BLaER1 treated with 17β-estradiol and CSF1 and Interleukin-3, amounts not matched to agents 10 nM and 100 nM (cell line): ENCODE results near the gene CSMD2.

Experiments used
- H3K27ac ChIP-seq, 11 experiments: shearing (Covaris generic); formaldehyde crosslinking; 2 replicates each; pipeline ENCODE4 v1.8.1; 2022
- H3K27me3 ChIP-seq, 11 experiments: shearing (Covaris generic); formaldehyde crosslinking; 2 replicates each; pipeline ENCODE4 v1.8.1; 2022
- H3K36me3 ChIP-seq, 11 experiments: shearing (Covaris generic); formaldehyde crosslinking; 2 replicates each; pipeline ENCODE4 v1.8.1; 2022
- H3K4me1 ChIP-seq, 10 experiments: shearing (Covaris generic); formaldehyde crosslinking; 2 replicates each; pipeline ENCODE4 v1.8.1; 2022
- H3K4me2 ChIP-seq, 11 experiments: shearing (Covaris generic); formaldehyde crosslinking; 2 replicates each; pipeline ENCODE4 v1.8.1; 2022
- H3K4me3 ChIP-seq, 10 experiments: shearing (Covaris generic); formaldehyde crosslinking; 2 replicates each; pipeline ENCODE4 v1.8.1; 2022
- H3K9ac ChIP-seq, 11 experiments: shearing (Covaris generic); formaldehyde crosslinking; 2 replicates each; pipeline ENCODE4 v1.8.1; 2022
- H3K9me3 ChIP-seq, 11 experiments: shearing (Covaris generic); formaldehyde crosslinking; replicated peaks in 1 of 11; 2 replicates each; pipeline ENCODE4 v1.8.1; 2022
- H4K20me1 ChIP-seq, 11 experiments: shearing (Covaris generic); formaldehyde crosslinking; 2 replicates each; pipeline ENCODE4 v1.8.1; 2022
- Cebpa-rat ChIP-seq, 11 experiments: shearing (Covaris generic); IDR thresholded peaks; 2 replicates each; pipeline ENCODE4 v1.8.1; 2022

The CSMD2 gene

GRCh38 chr1:33810571-33810970 lies 354.5 kb downstream of the CSMD2 start:
- no peaks in the 10 kb centered on the region for H3K36me3 ChIP-seq
- no peak overlapping the region for H3K4me3 ChIP-seq
- H3K9me3 ChIP-seq: peaks cover 4 to 24% (median 16%) of the 10 kb centered on the region in 11 experiments; a peak in 16 of 22 replicates
- no peak overlapping the region for H3K4me2 ChIP-seq
- no peaks in the 10 kb centered on the region for H3K27me3 ChIP-seq
- H3K27ac ChIP-seq: no peak overlapping the region
- TF ChIP-seq Cebpa-rat (IDR thresholded peaks at IDR 0.05): no peak
- no peaks in the 10 kb centered on the region for H3K4me1 ChIP-seq
- no peak overlapping the region for H3K9ac ChIP-seq
- no peaks in the 10 kb centered on the region for H4K20me1 ChIP-seq

- no peak overlapping the region for H3K4me2 ChIP-seq
- TF ChIP-seq Cebpa-rat (IDR thresholded peaks at IDR 0.05): no peak
- H4K20me1 ChIP-seq: no peaks in the 10 kb centered on the region
- no peaks in the 10 kb centered on the region for H3K27me3 ChIP-seq
- peaks cover 4 to 24% (median 16%) of the 10 kb centered on the region in 11 experiments; a peak in 16 of 22 replicates for H3K9me3 ChIP-seq
- H3K36me3 ChIP-seq: no peaks in the 10 kb centered on the region
- no peaks in the 10 kb centered on the region for H3K4me1 ChIP-seq
- H3K27ac ChIP-seq: no peak overlapping the region
- no peak overlapping the region for H3K9ac ChIP-seq
- no peak overlapping the region for H3K4me3 ChIP-seq
Observed at GRCh38 chr1:33805988-33806387, 359.0 kb downstream of the CSMD2 start.

GRCh38 chr1:33802268-33802667 lies 362.8 kb downstream of the CSMD2 start:
- H3K4me3 ChIP-seq: no peak overlapping the region
- TF ChIP-seq Cebpa-rat (IDR thresholded peaks at IDR 0.05): no peak
- H3K27me3 ChIP-seq: no peaks in the 10 kb centered on the region
- no peaks in the 10 kb centered on the region for H4K20me1 ChIP-seq
- no peak overlapping the region for H3K9ac ChIP-seq
- no peak overlapping the region for H3K4me2 ChIP-seq
- no peak overlapping the region for H3K27ac ChIP-seq
- H3K9me3 ChIP-seq: peaks cover 16 to 34% (median 24%) of the 10 kb centered on the region in 11 experiments
- H3K4me1 ChIP-seq: no peaks in the 10 kb centered on the region
- no peaks in the 10 kb centered on the region; a peak in 1 of 22 replicates for H3K36me3 ChIP-seq

GRCh38 chr1:33797849-33798248 lies 367.2 kb downstream of the CSMD2 start:
- no peak overlapping the region for H3K4me2 ChIP-seq
- no peak overlapping the region for H3K27ac ChIP-seq
- TF ChIP-seq Cebpa-rat (IDR thresholded peaks at IDR 0.05): no peak
- peaks cover 0 to 7% (median 0%) of the 10 kb centered on the region in 11 experiments; a peak in 3 of 22 replicates for H4K20me1 ChIP-seq
- no peaks in the 10 kb centered on the region for H3K27me3 ChIP-seq
- H3K36me3 ChIP-seq: no peaks in the 10 kb centered on the region; a peak in 1 of 22 replicates
- peaks cover 0 to 21% (median 19%) of the 10 kb centered on the region in 10 experiments; a peak in 18 of 20 replicates for H3K4me1 ChIP-seq
- peaks cover 40 to 65% (median 51%) of the 10 kb centered on the region in 11 experiments for H3K9me3 ChIP-seq
- no peak overlapping the region; a peak in 1 of 20 replicates for H3K4me3 ChIP-seq
- H3K9ac ChIP-seq: no peak overlapping the region

GRCh38 chr1:33792651-33793050 lies 372.4 kb downstream of the CSMD2 start:
- Histone ChIP-seq H3K4me2 (peak overlapping the region in 10 of 11 experiments; percentile 1 to 81 (median 70); a peak in 18 of 22 replicates), H3K9me3 (peaks cover 28 to 37% (median 31%) of the 10 kb centered on the region in 11 experiments), H3K4me3 (no peak overlapping the region), H3K9ac (no peak overlapping the region), H3K27me3 (no peaks in the 10 kb centered on the region), H3K27ac (no peak overlapping the region), H3K36me3 (no peaks in the 10 kb centered on the region; a peak in 1 of 22 replicates), H4K20me1 (peaks cover 0 to 8% (median 0%) of the 10 kb centered on the region in 11 experiments; a peak in 3 of 22 replicates), H3K4me1 (peaks cover 0 to 42% (median 40%) of the 10 kb centered on the region in 10 experiments; a peak in 19 of 20 replicates)
- TF ChIP-seq Cebpa-rat (IDR thresholded peaks at IDR 0.05): no peak

GRCh38 chr1:33792216-33792615 lies 372.8 kb downstream of the CSMD2 start:
- Histone ChIP-seq H3K4me2 (peak overlapping the region in 9 of 11 experiments; percentile 52 to 81 (median 73); a peak in 18 of 22 replicates), H3K27ac (no peak overlapping the region), H3K4me1 (peaks cover 0 to 42% (median 40%) of the 10 kb centered on the region in 10 experiments; a peak in 19 of 20 replicates), H3K36me3 (no peaks in the 10 kb centered on the region), H4K20me1 (peaks cover 0 to 8% (median 0%) of the 10 kb centered on the region in 11 experiments; a peak in 3 of 22 replicates), H3K9me3 (peaks cover 24 to 33% (median 27%) of the 10 kb centered on the region in 11 experiments), H3K27me3 (no peaks in the 10 kb centered on the region), H3K9ac (no peak overlapping the region), H3K4me3 (no peak overlapping the region)
- TF ChIP-seq Cebpa-rat (IDR thresholded peaks at IDR 0.05): no peak

GRCh38 chr1:33791251-33791650 lies 373.8 kb downstream of the CSMD2 start:
- no peaks in the 10 kb centered on the region for H3K27me3 ChIP-seq
- H3K4me2 ChIP-seq: peak overlapping the region in 9 of 11 experiments; percentile 46 to 81 (median 73); a peak in 18 of 22 replicates
- H3K27ac ChIP-seq: no peak overlapping the region
- peaks cover 0 to 8% (median 0%) of the 10 kb centered on the region in 11 experiments; a peak in 3 of 22 replicates for H4K20me1 ChIP-seq
- no peak for TF ChIP-seq Cebpa-rat (IDR thresholded peaks at IDR 0.05)
- H3K9me3 ChIP-seq: peaks cover 14 to 23% (median 17%) of the 10 kb centered on the region in 11 experiments
- peaks cover 0 to 42% (median 40%) of the 10 kb centered on the region in 10 experiments; a peak in 19 of 20 replicates for H3K4me1 ChIP-seq
- no peaks in the 10 kb centered on the region for H3K36me3 ChIP-seq
- H3K9ac ChIP-seq: no peak overlapping the region
- no peak overlapping the region for H3K4me3 ChIP-seq

GRCh38 chr1:33790577-33790976 lies 374.5 kb downstream of the CSMD2 start:
- Histone ChIP-seq H3K9ac (no peak overlapping the region), H3K9me3 (peaks cover 8 to 16% (median 10%) of the 10 kb centered on the region in 11 experiments), H3K4me1 (peaks cover 0 to 42% (median 40%) of the 10 kb centered on the region in 10 experiments; a peak in 19 of 20 replicates), H3K36me3 (no peaks in the 10 kb centered on the region), H3K27ac (no peak overlapping the region), H3K4me3 (no peak overlapping the region), H3K27me3 (no peaks in the 10 kb centered on the region), H4K20me1 (peaks cover 0 to 8% (median 0%) of the 10 kb centered on the region in 11 experiments; a peak in 3 of 22 replicates), H3K4me2 (peak overlapping the region in 5 of 11 experiments; percentile 68 to 81 (median 77); a peak in 9 of 22 replicates)
- TF ChIP-seq Cebpa-rat (IDR thresholded peaks at IDR 0.05): no peak

GRCh38 chr1:33784876-33785275 lies 380.2 kb downstream of the CSMD2 start:
- Histone ChIP-seq H4K20me1 (no peaks in the 10 kb centered on the region), H3K9me3 (peaks cover 0 to 5% (median 0%) of the 10 kb centered on the region in 11 experiments; a peak in 3 of 22 replicates), H3K4me2 (no peak overlapping the region), H3K36me3 (no peaks in the 10 kb centered on the region), H3K27me3 (no peaks in the 10 kb centered on the region), H3K9ac (no peak overlapping the region), H3K27ac (no peak overlapping the region), H3K4me3 (no peak overlapping the region), H3K4me1 (peaks cover 0 to 16% (median 0%) of the 10 kb centered on the region in 10 experiments; a peak in 6 of 20 replicates)
- TF ChIP-seq Cebpa-rat (IDR thresholded peaks at IDR 0.05): no peak
